Naive thymus-derived CD4-positive, alpha-beta T cell (primary cell): ENCODE results near the gene TTC23L. TPM values are rescaled to one million over a fixed set of nuclear protein-coding genes. Genes with fewer than 3 reads are reported as not detected.

ENCODE experiments used
- ATAC-seq: fragments of 150-1000 bp; cut with Tn5 transposase; 2 replicates; pipeline ENCODE4 v1.10.0; 2021; ENCODE audit warnings: mild to moderate bottlenecking, moderate library complexity
- CTCF ChIA-PET: fragments of 350-600 bp; sonication (Branson Sonifier 250); formaldehyde crosslinking; loops from one replicate; lab custom pipeline; 2021; ENCODE audit warnings: antibody characterized with exemption; lab: Charles Lee
- POLR2A ChIA-PET: fragments of 350-600 bp; sonication (Branson Sonifier 250); formaldehyde crosslinking; loops from one replicate; lab custom pipeline; 2021; ENCODE audit warnings: antibody characterized with exemption, inconsistent platforms; lab: Charles Lee
- DNase-seq, 9 donors: peaks; one replicate each; pipeline versions ENCODE4 v3.0.0 to v3.0.0-alpha.2; 2020 to 2022; ENCODE audit warnings: mixed read lengths in 1 of 9
- H3K27ac ChIP-seq: one replicate; pipeline ENCODE4 v1.7.0; 2013; ENCODE audit warnings: mild to moderate bottlenecking, low read depth, low read length, moderate library complexity
- H3K27me3 ChIP-seq, 2 donors: one replicate each; pipeline ENCODE4 v1.7.0; 2013; ENCODE audit warnings: low read length in 2 of 2, mild to moderate bottlenecking in 2 of 2, moderate library complexity in 2 of 2; ENCODE audit not compliant: control insufficient read depth in 2 of 2, insufficient read depth in 2 of 2
- H3K36me3 ChIP-seq, 3 experiments: 1 replicate in 2 of 3; 2 replicates in 1 of 3; pipeline ENCODE4 v1.7.0; 2013; ENCODE audit warnings: low read length in 3 of 3, mild to moderate bottlenecking in 3 of 3, moderate library complexity in 1 of 3; ENCODE audit not compliant: insufficient read depth in 3 of 3, control insufficient read depth in 2 of 3
- H3K4me1 ChIP-seq, 2 donors: one replicate each; pipeline ENCODE4 v1.7.0; 2013; ENCODE audit warnings: low read length in 2 of 2, mild to moderate bottlenecking in 2 of 2, moderate library complexity in 1 of 2; ENCODE audit not compliant: control insufficient read depth in 2 of 2, insufficient read depth in 2 of 2
- H3K4me3 ChIP-seq: 2 replicates; pipeline ENCODE4 v1.7.0; 2013; ENCODE audit warnings: mild to moderate bottlenecking, low read length
- H3K9me3 ChIP-seq, 3 experiments: 1 replicate in 2 of 3; 2 replicates in 1 of 3; pipeline ENCODE4 v1.7.0; 2013; ENCODE audit warnings: low read length in 3 of 3; ENCODE audit not compliant: control insufficient read depth in 2 of 3
- H3K27ac Mint-ChIP-seq, 9 donors: one replicate each; pipeline ENCODE4 v1.8.0; 2020 to 2022; ENCODE audit warnings: mixed read lengths in 9 of 9, mild to moderate bottlenecking in 8 of 9, moderate library complexity in 5 of 9, inconsistent platforms in 2 of 9
- H3K27me3 Mint-ChIP-seq, 5 donors: one replicate each; pipeline ENCODE4 v1.8.0; 2021 to 2022; ENCODE audit warnings: mixed read lengths in 5 of 5, mild to moderate bottlenecking in 1 of 5
- H3K36me3 Mint-ChIP-seq, 5 donors: one replicate each; pipeline ENCODE4 v1.8.0; 2020 to 2022; ENCODE audit warnings: mixed read lengths in 5 of 5, mild to moderate bottlenecking in 3 of 5, inconsistent platforms in 1 of 5
- H3K4me1 Mint-ChIP-seq, 7 donors: one replicate each; pipeline ENCODE4 v1.8.0; 2020 to 2022; ENCODE audit warnings: mixed read lengths in 7 of 7, mild to moderate bottlenecking in 3 of 7, inconsistent platforms in 1 of 7
- H3K4me3 Mint-ChIP-seq, 10 donors: one replicate each; pipeline ENCODE4 v1.8.0; 2020 to 2022; ENCODE audit warnings: mild to moderate bottlenecking in 10 of 10, mixed read lengths in 10 of 10, moderate library complexity in 6 of 10, inconsistent platforms in 2 of 10
- H3K9me3 Mint-ChIP-seq, 11 donors: one replicate each; pipeline ENCODE4 v1.8.0; 2020 to 2022; ENCODE audit warnings: mixed read lengths in 11 of 11, mild to moderate bottlenecking in 4 of 11, inconsistent platforms in 1 of 11, moderate library complexity in 1 of 11
- intact Hi-C, 2 donors: fragments of 100-400 bp; cut with micrococcal nuclease; formaldehyde crosslinking; loops; one replicate each; pipeline ENCODE4 v1.15.1; 2023
- polyA plus RNA-seq, 2 donors: library from polyadenylated mRNA; unstranded; fragments of 300-500 nt; fragmentation: Illumina TruSeq; gene quantifications; one replicate each; pipeline ENCODE4 v1.2.3, GENCODE V29; 2021
- total RNA-seq, 6 experiments: library from RNA in 5 of 6; stranded (reverse) in 5 of 6; gene quantifications; 1 replicate in 5 of 6; 2 replicates in 1 of 6; pipeline ENCODE4 v1.2.3 and lab custom pipeline; 2021 to 2026

TTC23L gene
- total and polyA plus RNA-seq, 7 experiments from 2014 or later: 0.57 to 1.9 (median 1.00) TPM; not detected in 4

- ATAC-seq (no peak), DNase-seq (no peak)
- Histone ChIP-seq H3K36me3 (no peaks in the 10 kb centered on the region), H3K27ac (no peak overlapping the region), H3K9me3 (no peaks in the 10 kb centered on the region), H3K27me3 (no peaks in the 10 kb centered on the region), H3K4me1 (no peaks in the 10 kb centered on the region), H3K4me3 (no peak overlapping the region)
- Mint-ChIP-seq H3K4me1 (no peaks in the 10 kb centered on the region), H3K27me3 (peaks cover 0 to 6% (median 0%) of the 10 kb centered on the region in 5 donors), H3K27ac (no peak overlapping the region), H3K4me3 (no peak overlapping the region), H3K9me3 (peaks cover 0 to 1% (median 0%) of the 10 kb centered on the region in 11 donors), H3K36me3 (no peaks in the 10 kb centered on the region)
- intact Hi-C loops: no loop called here
- CTCF ChIA-PET: no interaction called here
- POLR2A ChIA-PET: no interaction called here
Observed at GRCh38 chr5:34803974-34804732, 34.8 kb upstream of the TTC23L start.

DNA sequence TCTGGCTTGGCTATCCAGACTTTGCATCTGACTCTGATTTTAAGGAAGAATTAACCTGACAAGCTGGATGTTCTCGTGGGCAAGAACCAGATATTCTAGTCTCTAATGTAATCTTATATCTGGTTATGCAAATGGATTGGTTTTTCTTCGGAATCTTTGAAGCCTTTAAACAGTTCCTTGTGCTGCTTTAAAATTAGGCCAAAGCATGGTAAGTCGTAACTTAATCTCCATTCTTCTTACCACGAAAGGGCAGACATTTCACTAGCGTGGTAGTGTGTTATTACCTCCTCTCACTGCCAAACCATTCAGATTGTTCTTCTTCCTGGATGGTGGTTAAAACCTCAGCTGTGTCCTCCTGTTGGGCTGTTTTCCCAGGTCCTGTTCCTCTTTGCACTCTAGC lies 34.1 kb upstream of the TTC23L start:
- Mint-ChIP-seq H3K9me3 (peaks cover 0 to 1% (median 0%) of the 10 kb centered on the region in 11 donors), H3K27ac (no peak overlapping the region), H3K36me3 (no peaks in the 10 kb centered on the region), H3K4me3 (no peak overlapping the region), H3K27me3 (peaks cover 0 to 6% (median 0%) of the 10 kb centered on the region in 5 donors), H3K4me1 (no peaks in the 10 kb centered on the region)
- ChIA-PET POLR2A (no interaction called here), CTCF (no interaction called here)
- DNase-seq (no peak), ATAC-seq (no peak)
- Histone ChIP-seq H3K27ac (no peak overlapping the region), H3K9me3 (no peaks in the 10 kb centered on the region), H3K36me3 (no peaks in the 10 kb centered on the region), H3K4me3 (no peak overlapping the region), H3K27me3 (no peaks in the 10 kb centered on the region), H3K4me1 (no peaks in the 10 kb centered on the region)
- intact Hi-C loops: no loop called here

GRCh38 chr5:34806532-34806931 lies 32.4 kb upstream of the TTC23L start:
- no peak overlapping the region for H3K27ac Mint-ChIP-seq

GRCh38 chr5:34811706-34812105 lies 27.3 kb upstream of the TTC23L start:
- H3K4me3 Mint-ChIP-seq: no peak overlapping the region
- H3K36me3 Mint-ChIP-seq: no peaks in the 10 kb centered on the region
- H3K36me3 ChIP-seq: no peaks in the 10 kb centered on the region
- H3K27me3 Mint-ChIP-seq: peaks cover 0 to 4% (median 0%) of the 10 kb centered on the region in 5 donors
- no peak overlapping the region for H3K27ac Mint-ChIP-seq
- no peak overlapping the region for H3K4me3 ChIP-seq
- H3K4me1 ChIP-seq: no peaks in the 10 kb centered on the region
- H3K4me1 Mint-ChIP-seq: no peaks in the 10 kb centered on the region
- no peaks in the 10 kb centered on the region for H3K27me3 ChIP-seq
- no peaks in the 10 kb centered on the region for H3K9me3 Mint-ChIP-seq
- CTCF ChIA-PET: no interaction called here
- H3K9me3 ChIP-seq: no peaks in the 10 kb centered on the region
- no peak overlapping the region for H3K27ac ChIP-seq
- POLR2A ChIA-PET: no interaction called here
- DNase-seq (no peak), ATAC-seq (no peak)
- intact Hi-C loops: no loop called here

More at GRCh38 chr5:34806532-34806931, 32.4 kb upstream of the TTC23L start:
- Mint-ChIP-seq H3K36me3 (no peaks in the 10 kb centered on the region), H3K4me3 (no peak overlapping the region), H3K9me3 (peaks cover 0 to 1% (median 0%) of the 10 kb centered on the region in 11 donors), H3K27me3 (peaks cover 0 to 6% (median 4%) of the 10 kb centered on the region in 5 donors), H3K4me1 (no peaks in the 10 kb centered on the region)
- intact Hi-C loops: no loop called here
- DNase-seq (no peak), ATAC-seq (no peak)
- no peaks in the 10 kb centered on the region for H3K4me1 ChIP-seq
- no peak overlapping the region for H3K27ac ChIP-seq
- ChIA-PET CTCF (no interaction called here), POLR2A (no interaction called here)
- no peaks in the 10 kb centered on the region for H3K9me3 ChIP-seq
- H3K4me3 ChIP-seq: no peak overlapping the region
- no peaks in the 10 kb centered on the region for H3K27me3 ChIP-seq
- H3K36me3 ChIP-seq: no peaks in the 10 kb centered on the region

- ATAC-seq: no peak
- Mint-ChIP-seq H3K27ac (no peak overlapping the region), H3K9me3 (no peaks in the 10 kb centered on the region), H3K4me1 (no peaks in the 10 kb centered on the region), H3K4me3 (no peak overlapping the region), H3K36me3 (no peaks in the 10 kb centered on the region), H3K27me3 (peaks cover 0 to 4% (median 0%) of the 10 kb centered on the region in 5 donors)
- Histone ChIP-seq H3K4me3 (no peak overlapping the region), H3K9me3 (no peaks in the 10 kb centered on the region), H3K27ac (no peak overlapping the region), H3K36me3 (no peaks in the 10 kb centered on the region), H3K4me1 (no peaks in the 10 kb centered on the region), H3K27me3 (no peaks in the 10 kb centered on the region)
- ChIA-PET CTCF (no interaction called here), POLR2A (no interaction called here)
- intact Hi-C loops: no loop called here
- DNase-seq: no peak
Observed at GRCh38 chr5:34813509-34813908, 25.5 kb upstream of the TTC23L start.

GRCh38 chr5:34817558-34818351 lies 21.2 kb upstream of the TTC23L start:
- POLR2A ChIA-PET: no interaction called here
- CTCF ChIA-PET: no interaction called here
- Histone ChIP-seq H3K4me3 (no peak overlapping the region), H3K4me1 (no peaks in the 10 kb centered on the region), H3K36me3 (no peaks in the 10 kb centered on the region), H3K27ac (no peak overlapping the region), H3K9me3 (no peaks in the 10 kb centered on the region), H3K27me3 (no peaks in the 10 kb centered on the region)
- no peaks in the 10 kb centered on the region for H3K36me3 Mint-ChIP-seq
- no peak overlapping the region for H3K27ac Mint-ChIP-seq
- no peak for ATAC-seq
- DNase-seq: no peak
- no peak overlapping the region for H3K4me3 Mint-ChIP-seq
- no peaks in the 10 kb centered on the region for H3K9me3 Mint-ChIP-seq
- peaks cover 0 to 4% (median 0%) of the 10 kb centered on the region in 5 donors for H3K27me3 Mint-ChIP-seq
- intact Hi-C loops: no loop called here
- H3K4me1 Mint-ChIP-seq: peaks cover 0 to 3% (median 0%) of the 10 kb centered on the region in 7 donors
